Endothelial cell of umbilical vein (primary cell): Measurements from ENCODE around the gene HOXC11. TPM values are rescaled to one million over a fixed set of nuclear protein-coding genes. Genes with fewer than 3 reads are reported as not detected.

Experiments used
- BruUV-seq: library from RNA; stranded (reverse); fragments of 400-500 nt; replicated peaks from 2 replicates; lab custom pipeline; 2021; lab: Mats Ljungman, UMichigan
- CTCF ChIA-PET: fragments of 300-600, 350-600 bp; sonication (Branson Sonifier 250); formaldehyde crosslinking; loops from one replicate; lab custom pipeline; 2021; ENCODE audit warnings: antibody characterized with exemption, inconsistent platforms; lab: Charles Lee
- POLR2A ChIA-PET: fragments of 300-600, 350-600 bp; sonication (Branson Sonifier 250); formaldehyde crosslinking; loops from one replicate; lab custom pipeline; 2021; ENCODE audit warnings: antibody characterized with exemption, inconsistent platforms; lab: Charles Lee
- DNase-seq: peaks from one replicate; pipeline ENCODE4 v3.0.0-alpha.2; 2011; ENCODE audit warnings: low read depth, low spot score
- FAIRE-seq: peaks from 2 replicates; lab custom pipeline; 2011; peaks lifted over from hg19 to GRCh38; lab: Jason Lieb, UNC
- H2AFZ ChIP-seq: 2 replicates; pipeline ENCODE4 v1.6.0; 2012; ENCODE audit warnings: low read depth, low read length, control low read depth, inconsistent platforms
- H3K27ac ChIP-seq: 2 replicates; pipeline ENCODE4 v1.5.1; 2011; ENCODE audit warnings: low read depth, mild to moderate bottlenecking, control low read depth, low read length, moderate library complexity; ENCODE audit not compliant: insufficient read depth
- H3K27me3 ChIP-seq, 2 experiments: 2 replicates each; pipeline versions ENCODE4 v1.6.0 to v1.6.1; 2011; ENCODE audit warnings: low read length in 2 of 2, mixed read lengths in 1 of 2; ENCODE audit not compliant: control insufficient read depth in 2 of 2, insufficient read depth in 2 of 2
- H3K36me3 ChIP-seq, 2 experiments: 2 replicates in 1 of 2; 3 replicates in 1 of 2; pipeline ENCODE4 v1.5.1; 2011; ENCODE audit warnings: low read length in 2 of 2, mild to moderate bottlenecking in 1 of 2, moderate library complexity in 1 of 2; ENCODE audit not compliant: control insufficient read depth in 2 of 2, insufficient read depth in 2 of 2; ENCODE audit errors: extremely low read depth in 1 of 2
- H3K4me1 ChIP-seq: 3 replicates; pipeline ENCODE4 v1.5.1; 2011; ENCODE audit warnings: mild to moderate bottlenecking, low read length; ENCODE audit not compliant: control insufficient read depth, insufficient read depth; ENCODE audit errors: extremely low read depth
- H3K4me2 ChIP-seq: 2 replicates; pipeline ENCODE4 v1.6.1; 2011; ENCODE audit warnings: low read length, control low read depth, mixed read lengths; ENCODE audit not compliant: insufficient read depth
- H3K4me3 ChIP-seq, 3 experiments: fragments of 200-600 bp in 1 of 3; sonication (generic), shearing (Covaris generic) in 1 of 3; replicated peaks in 1 of 3; 2 replicates each; pipeline ENCODE4 v1.5.1; 2011 to 2016; ENCODE audit warnings: control low read depth in 3 of 3, low read length in 3 of 3, mild to moderate bottlenecking in 2 of 3, inconsistent platforms in 1 of 3, low read depth in 1 of 3, moderate library complexity in 1 of 3; ENCODE audit not compliant: insufficient read depth in 1 of 3
- H3K79me2 ChIP-seq: 2 replicates; pipeline ENCODE4 v1.6.0; 2012; ENCODE audit warnings: low read length, inconsistent platforms; ENCODE audit not compliant: control insufficient read depth, insufficient read depth
- H3K9ac ChIP-seq: replicated peaks from 2 replicates; pipeline ENCODE3; 2011; ENCODE audit warnings: low read length, control low read depth; ENCODE audit not compliant: insufficient read depth; ENCODE audit errors: extremely low read depth
- H3K9me1 ChIP-seq: replicated peaks from 3 replicates; pipeline ENCODE4 v1.6.0; 2011; ENCODE audit warnings: mild to moderate bottlenecking, low read length; ENCODE audit not compliant: control insufficient read depth, insufficient read depth; ENCODE audit errors: extremely low read depth
- H3K9me3 ChIP-seq: replicated peaks from 2 replicates; pipeline ENCODE4 v1.5.1; 2012; ENCODE audit warnings: low read length, inconsistent platforms; ENCODE audit not compliant: control insufficient read depth, insufficient read depth
- H4K20me1 ChIP-seq: replicated peaks from 2 replicates; pipeline ENCODE3; 2011; ENCODE audit warnings: mild to moderate bottlenecking, low read length; ENCODE audit not compliant: control insufficient read depth, insufficient read depth; ENCODE audit errors: extremely low read depth
- EZH2 ChIP-seq: IDR thresholded peaks from 2 replicates; pipeline ENCODE4 v1.6.1; 2012; ENCODE audit warnings: borderline replicate concordance, low read depth, mild to moderate bottlenecking, moderate library complexity, low read length, inconsistent platforms; ENCODE audit not compliant: severe bottlenecking
- GATA2 ChIP-seq: IDR thresholded peaks from 2 replicates; pipeline ENCODE4 v1.7.0; 2011; ENCODE audit warnings: low read depth, mild to moderate bottlenecking, moderate library complexity, mixed read lengths, low read length; ENCODE audit not compliant: insufficient read length, insufficient read depth
- MYC ChIP-seq: IDR thresholded peaks from one replicate; pipeline ENCODE4 v1.6.1; 2011; ENCODE audit warnings: mild to moderate bottlenecking, low read depth, low read length
- POLR2A ChIP-seq: IDR thresholded peaks from 2 replicates; pipeline ENCODE4 v1.6.1; 2012; ENCODE audit warnings: low read depth, mild to moderate bottlenecking, control low read depth, low read length
- POLR2AphosphoS5 ChIP-seq: IDR thresholded peaks from 2 replicates; pipeline ENCODE4 v1.6.1; 2012; ENCODE audit warnings: low read depth, mild to moderate bottlenecking, control low read depth, low read length, moderate library complexity; ENCODE audit not compliant: insufficient read depth
- dilution Hi-C: fragments of 300-500 bp; cut with MboI; formaldehyde crosslinking; loops from one replicate; pipeline ENCODE4 v1.15.0; 2019; ENCODE audit warnings: low sequenced_read_pairs; ENCODE audit not compliant: extremely low pct_ligation_motif_present
- intact Hi-C: fragments of 100-400 bp; cut with micrococcal nuclease; formaldehyde crosslinking; loops from one replicate; pipeline ENCODE4 v1.10.0; 2022
- polyA plus RNA-seq, 4 experiments: library from polyadenylated mRNA; depleted of rRNA in 3 of 4; stranded (reverse) in 3 of 4; unstranded in 1 of 4; fragments of >200 nt; gene quantifications; 2 replicates each; pipeline versions ENCODE4 v1.2.1 to v1.2.3, GENCODE V29; 2011 to 2012; ENCODE audit warnings: missing spikeins in 1 of 4
- total RNA-seq: library from RNA; stranded (reverse); gene quantifications from 2 replicates; pipeline ENCODE4 v1.2.3, GENCODE V29; 2021
- TF ChIP-seq, protein P1 (sequence below), 2 donors: IDR thresholded peaks; 1 replicate in 1 of 2; 2 replicates in 1 of 2; pipeline ENCODE4 v1.5.1; 2011; ENCODE audit warnings: low read length in 2 of 2, mild to moderate bottlenecking in 2 of 2, moderate library complexity in 2 of 2, control low read depth in 1 of 2, inconsistent platforms in 1 of 2, low read depth in 1 of 2; ENCODE audit not compliant: insufficient read depth in 1 of 2; ENCODE audit errors: extremely low read depth in 1 of 2
- TF ChIP-seq, protein P2 (sequence below): IDR thresholded peaks from 2 replicates; pipeline ENCODE4 v1.6.1; 2011; ENCODE audit not compliant: insufficient read depth, insufficient read length

The HOXC11 gene
- total and polyA plus RNA-seq, 2 donors (not counting 3 experiments of a cell fraction or from before 2014, with no cell fraction given), result not detected

DNA sequence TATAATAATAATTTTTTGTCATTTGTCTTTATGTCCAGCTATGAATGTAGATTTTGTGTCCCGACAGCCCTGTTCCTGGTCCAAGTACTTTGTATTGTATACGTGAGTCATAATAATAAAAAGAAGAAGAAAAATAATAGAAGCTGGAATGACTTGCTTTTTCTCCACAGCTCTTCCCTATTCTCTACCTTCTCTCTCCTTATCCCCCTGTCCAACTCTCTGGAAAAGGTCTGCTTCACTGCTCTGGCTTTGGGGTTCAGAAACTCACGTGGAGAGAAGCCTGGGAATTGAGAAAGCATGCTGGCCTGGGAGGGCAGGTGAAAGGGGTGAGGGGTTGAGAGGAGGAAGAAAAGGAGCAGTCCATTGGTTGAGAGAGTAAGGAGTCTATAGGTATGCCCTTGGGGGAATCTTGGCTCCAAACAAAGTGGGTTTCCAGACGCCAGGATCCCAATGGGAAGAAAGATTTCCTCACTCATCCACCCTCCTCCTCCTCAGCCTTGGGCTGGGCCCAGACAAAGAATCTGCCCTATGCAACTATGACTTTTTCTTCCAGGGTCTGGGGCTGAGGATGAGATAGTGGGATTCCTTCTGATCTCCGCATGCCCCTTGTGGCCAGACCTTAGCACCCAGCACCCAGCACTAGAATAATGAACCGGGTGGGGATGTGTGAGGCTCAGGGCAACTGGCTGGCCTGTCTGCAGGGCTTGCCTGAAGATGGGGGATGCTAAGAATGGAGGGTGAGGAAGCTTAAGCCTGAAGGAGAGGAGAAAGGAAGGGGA lies 39.9 kb downstream of the HOXC11 start:
- TF ChIP-seq POLR2AphosphoS5 (no peak), EZH2 (no peak), POLR2A (no peak), MYC (no peak), GATA2 (no peak)
- TF ChIP-seq, protein P1, sequence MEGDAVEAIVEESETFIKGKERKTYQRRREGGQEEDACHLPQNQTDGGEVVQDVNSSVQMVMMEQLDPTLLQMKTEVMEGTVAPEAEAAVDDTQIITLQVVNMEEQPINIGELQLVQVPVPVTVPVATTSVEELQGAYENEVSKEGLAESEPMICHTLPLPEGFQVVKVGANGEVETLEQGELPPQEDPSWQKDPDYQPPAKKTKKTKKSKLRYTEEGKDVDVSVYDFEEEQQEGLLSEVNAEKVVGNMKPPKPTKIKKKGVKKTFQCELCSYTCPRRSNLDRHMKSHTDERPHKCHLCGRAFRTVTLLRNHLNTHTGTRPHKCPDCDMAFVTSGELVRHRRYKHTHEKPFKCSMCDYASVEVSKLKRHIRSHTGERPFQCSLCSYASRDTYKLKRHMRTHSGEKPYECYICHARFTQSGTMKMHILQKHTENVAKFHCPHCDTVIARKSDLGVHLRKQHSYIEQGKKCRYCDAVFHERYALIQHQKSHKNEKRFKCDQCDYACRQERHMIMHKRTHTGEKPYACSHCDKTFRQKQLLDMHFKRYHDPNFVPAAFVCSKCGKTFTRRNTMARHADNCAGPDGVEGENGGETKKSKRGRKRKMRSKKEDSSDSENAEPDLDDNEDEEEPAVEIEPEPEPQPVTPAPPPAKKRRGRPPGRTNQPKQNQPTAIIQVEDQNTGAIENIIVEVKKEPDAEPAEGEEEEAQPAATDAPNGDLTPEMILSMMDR (IDR thresholded peaks at IDR 0.05; ENCODE audit: extremely low read depth in 1 of 2, insufficient read depth in 1 of 2, low read depth in 1 of 2, low read length in 2 of 2), result no peak
- TF ChIP-seq, protein P2, sequence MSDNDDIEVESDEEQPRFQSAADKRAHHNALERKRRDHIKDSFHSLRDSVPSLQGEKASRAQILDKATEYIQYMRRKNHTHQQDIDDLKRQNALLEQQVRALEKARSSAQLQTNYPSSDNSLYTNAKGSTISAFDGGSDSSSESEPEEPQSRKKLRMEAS, result no peak
- Histone ChIP-seq H3K4me2 (no peak overlapping the region), H4K20me1 (no peaks in the 10 kb centered on the region), H3K27ac (no peak overlapping the region), H3K9me1 (no peaks in the 10 kb centered on the region), H2AFZ (no peak overlapping the region), H3K9me3 (no peaks in the 10 kb centered on the region), H3K4me1 (no peaks in the 10 kb centered on the region), H3K4me3 (no peak overlapping the region), H3K9ac (no peak overlapping the region), H3K27me3 (peaks cover 80 to 89% of the 10 kb centered on the region in 2 experiments), H3K36me3 (no peaks in the 10 kb centered on the region), H3K79me2 (no peaks in the 10 kb centered on the region)
- ChIA-PET CTCF (interaction anchor here (0.6 to 17.0 kb wide), 5 partner anchors 10 to 203 kb away, joined by 3 to 616 read pairs (median 3); partner anchors contain the start of gene SMUG1), POLR2A (no interaction called here)
- FAIRE-seq (no peak), DNase-seq (no peak)
- intact Hi-C loops (no loop called here), dilution Hi-C loops (no loop called here)
- no TSS peak for BruUV-seq
